Erythroblast (primary cell): ENCODE results near the gene SLC4A9.
A peak's percentile ranks its signal among the peaks of the same experiment; 100 is the strongest.

Experiments
- DNase-seq, 2 experiments: peaks; one replicate each; lab custom pipeline; 2025; lab: John Stamatoyannopoulos, UW
- GATA1 ChIP-seq: IDR thresholded peaks from 2 replicates; pipeline ENCODE4 v1.6.1; 2011; ENCODE audit warnings: low read depth, mild to moderate bottlenecking, control low read depth, low read length, moderate library complexity
- POLR2A ChIP-seq: IDR thresholded peaks from 2 replicates; pipeline ENCODE4 v1.6.1; 2011; ENCODE audit warnings: mild to moderate bottlenecking, low read length

The SLC4A9 gene

DNA sequence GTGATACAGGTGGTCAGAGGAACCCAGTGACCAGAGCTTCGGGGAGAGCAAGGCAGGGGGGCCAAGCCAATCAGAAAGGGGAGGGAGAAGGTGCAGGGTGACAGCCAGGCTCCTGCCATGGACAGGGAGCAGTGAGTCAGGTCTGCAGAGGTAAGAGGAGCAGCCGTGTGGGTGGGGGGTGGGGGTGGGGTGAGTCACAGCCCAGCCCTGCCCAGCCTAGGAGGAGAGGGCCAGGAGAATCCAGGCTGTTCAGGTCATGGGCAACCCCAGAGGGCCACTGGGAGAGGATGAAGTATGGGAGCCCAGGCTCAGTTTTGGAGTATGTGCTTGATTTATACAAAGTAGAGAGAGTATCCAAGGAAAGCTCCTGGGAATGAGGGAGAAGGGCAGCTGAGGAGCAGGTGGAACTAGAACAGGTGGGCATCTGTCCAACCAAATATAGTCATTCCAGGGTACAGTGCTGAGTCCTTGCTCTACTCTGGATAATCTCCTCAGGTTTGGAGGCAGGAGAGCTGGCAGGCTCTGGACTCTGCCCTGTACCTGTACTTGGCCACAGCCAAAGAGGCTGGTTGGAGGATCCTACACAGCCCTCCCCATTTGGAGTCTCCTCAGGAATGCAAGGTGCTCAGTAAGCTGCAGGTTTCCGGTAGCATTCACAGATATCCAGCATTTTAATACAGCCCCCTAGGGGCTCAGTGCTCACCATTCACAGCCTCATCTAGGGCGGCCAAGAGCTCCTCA is 15.1 kb upstream of the SLC4A9 start:
- no peak for DNase-seq
- TF ChIP-seq POLR2A (no peak), GATA1 (no peak)

DNA sequence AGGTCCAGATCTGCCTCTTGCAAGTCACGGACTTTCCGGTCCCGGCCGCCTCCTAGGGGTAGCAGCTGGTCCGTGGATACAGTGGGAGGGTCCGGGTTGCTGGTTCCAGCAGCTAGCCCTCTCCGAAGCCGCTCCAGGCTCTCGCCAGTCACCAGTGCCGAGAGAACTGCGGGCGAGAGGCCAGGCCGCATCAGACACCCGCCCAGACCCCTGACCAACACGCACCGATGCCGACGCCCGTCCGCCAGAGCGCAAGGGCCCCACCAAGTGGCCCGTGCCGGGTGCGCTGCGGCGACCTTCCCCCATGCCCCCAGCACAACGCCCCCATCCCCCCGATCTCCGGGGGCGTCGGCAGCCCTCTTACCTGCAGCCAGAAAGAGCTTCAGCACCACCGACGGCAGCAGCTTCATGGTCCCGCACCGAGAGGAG is 14.1 kb upstream of the SLC4A9 start:
- peak in 1 of 2 experiments; percentile 47 for DNase-seq
- TF ChIP-seq POLR2A (no peak), GATA1 (no peak)

- DNase-seq = peak; percentile 76 to 78
- no peak for TF ChIP-seq POLR2A
- TF ChIP-seq GATA1 = no peak
Measured at GRCh38 chr5:140346348-140347221, 13.4 kb upstream of the SLC4A9 start, which contains the start of gene HBEGF. HBEGF (minus strand) TSS chr5:140346603; CDS start chr5:140346328, 275 bp downstream.

- TF ChIP-seq POLR2A (no peak), GATA1 (no peak)
- no peak for DNase-seq
Measured at GRCh38 chr5:140347360-140347759, 12.6 kb upstream of the SLC4A9 start.

DNA sequence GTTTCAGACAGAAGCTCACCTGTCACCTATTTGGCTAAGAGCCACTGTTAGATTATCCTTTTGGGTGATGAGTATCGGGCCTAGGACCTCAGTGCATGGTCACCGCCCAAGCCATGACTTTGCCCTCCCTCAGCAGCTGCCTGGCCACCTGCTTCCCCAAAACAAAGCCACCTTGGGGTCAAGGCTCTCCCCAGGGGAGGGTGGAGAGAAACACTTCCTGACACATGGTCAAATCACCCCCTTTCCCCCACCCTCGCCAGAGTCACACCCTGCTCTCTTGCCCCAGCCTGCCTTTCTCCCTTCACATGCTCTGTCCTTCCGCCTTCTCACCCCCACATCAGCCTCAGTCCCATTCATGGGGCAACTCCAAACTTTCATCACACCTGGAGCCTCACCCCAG is 11.9 kb upstream of the SLC4A9 start:
- no peak for DNase-seq
- TF ChIP-seq POLR2A = no peak
- TF ChIP-seq GATA1 = no peak

GRCh38 chr5:140349244-140349643 is 10.8 kb upstream of the SLC4A9 start:
- no peak for TF ChIP-seq POLR2A
- DNase-seq = no peak

DNA sequence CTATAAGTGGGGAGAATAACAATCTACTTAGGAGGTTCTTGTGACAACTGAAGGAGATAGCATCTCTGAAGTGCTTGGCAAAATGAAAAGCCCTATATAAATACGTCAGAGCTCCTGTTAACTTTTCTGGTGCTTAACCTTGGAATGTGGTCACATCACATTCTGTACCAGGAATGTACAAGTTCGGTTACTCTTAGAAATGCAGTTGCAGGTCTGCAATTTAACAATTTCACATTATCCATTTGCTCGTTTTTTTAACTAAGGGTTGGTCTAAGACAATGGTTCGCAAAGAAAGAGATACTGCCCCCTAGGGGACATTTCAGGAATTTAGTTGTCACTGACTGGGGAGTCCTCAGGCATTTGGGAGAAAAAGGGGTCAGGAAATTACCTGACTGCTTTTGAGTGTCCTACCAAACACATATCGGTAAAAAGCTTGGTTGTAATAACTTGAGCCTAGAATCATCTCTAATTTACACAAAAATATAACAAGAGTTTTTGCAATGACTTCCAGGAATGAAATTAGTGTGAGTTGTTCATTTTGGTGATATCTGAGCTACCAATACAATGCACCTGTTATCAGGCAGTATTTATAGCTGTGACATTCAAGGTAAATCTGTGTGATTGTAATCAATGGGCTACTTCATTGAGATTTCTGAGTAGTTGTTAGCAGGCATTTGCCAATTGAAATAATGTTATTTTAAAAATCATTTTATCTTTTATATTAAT is 8.2 kb upstream of the SLC4A9 start:
- DNase-seq = peak; percentile 71 to 83
- no peak for TF ChIP-seq GATA1
- no peak for TF ChIP-seq POLR2A

- no peak for DNase-seq
- no peak for TF ChIP-seq GATA1
Measured at GRCh38 chr5:140355546-140355945, 4.4 kb upstream of the SLC4A9 start.

GRCh38 chr5:140356853-140357725 is 2.9 kb upstream of the SLC4A9 start:
- TF ChIP-seq GATA1 (no peak), POLR2A (no peak)

GRCh38 chr5:140357726-140358093 is 2.3 kb upstream of the SLC4A9 start:
- DNase-seq = peak; percentile 77 to 83
- TF ChIP-seq POLR2A = no peak

More at GRCh38 chr5:140356853-140357725, 2.9 kb upstream of the SLC4A9 start:
- no peak for DNase-seq

DNA sequence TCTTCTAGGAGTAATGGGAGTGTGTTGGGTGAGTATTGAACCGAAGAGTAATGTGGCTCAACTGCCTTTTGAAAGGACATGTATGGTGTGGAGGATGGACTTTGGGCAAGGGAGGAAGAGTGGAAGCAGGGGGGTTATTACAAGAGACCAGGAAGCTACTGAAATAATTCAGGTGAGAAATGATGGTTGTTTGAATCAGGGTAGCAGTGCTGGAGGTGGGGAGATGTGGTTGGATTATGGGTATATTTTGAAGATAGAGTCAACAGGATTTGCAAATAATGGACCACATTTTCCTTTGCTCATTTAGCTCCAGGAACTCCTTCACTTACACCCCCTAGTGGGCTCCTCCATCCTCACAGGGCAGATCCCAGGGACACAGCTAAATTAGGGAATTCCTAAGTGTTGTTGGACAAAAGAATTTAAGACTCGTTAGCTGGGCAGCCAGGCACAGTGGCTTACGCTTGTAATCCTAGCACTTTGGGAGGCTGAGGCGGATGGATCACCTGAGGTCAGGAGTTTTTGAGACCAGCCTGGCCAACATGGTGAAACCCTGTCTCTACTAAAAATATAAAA is 1.2 kb upstream of the SLC4A9 start:
- no peak for DNase-seq
- no peak for TF ChIP-seq POLR2A
- no peak for TF ChIP-seq GATA1

DNA sequence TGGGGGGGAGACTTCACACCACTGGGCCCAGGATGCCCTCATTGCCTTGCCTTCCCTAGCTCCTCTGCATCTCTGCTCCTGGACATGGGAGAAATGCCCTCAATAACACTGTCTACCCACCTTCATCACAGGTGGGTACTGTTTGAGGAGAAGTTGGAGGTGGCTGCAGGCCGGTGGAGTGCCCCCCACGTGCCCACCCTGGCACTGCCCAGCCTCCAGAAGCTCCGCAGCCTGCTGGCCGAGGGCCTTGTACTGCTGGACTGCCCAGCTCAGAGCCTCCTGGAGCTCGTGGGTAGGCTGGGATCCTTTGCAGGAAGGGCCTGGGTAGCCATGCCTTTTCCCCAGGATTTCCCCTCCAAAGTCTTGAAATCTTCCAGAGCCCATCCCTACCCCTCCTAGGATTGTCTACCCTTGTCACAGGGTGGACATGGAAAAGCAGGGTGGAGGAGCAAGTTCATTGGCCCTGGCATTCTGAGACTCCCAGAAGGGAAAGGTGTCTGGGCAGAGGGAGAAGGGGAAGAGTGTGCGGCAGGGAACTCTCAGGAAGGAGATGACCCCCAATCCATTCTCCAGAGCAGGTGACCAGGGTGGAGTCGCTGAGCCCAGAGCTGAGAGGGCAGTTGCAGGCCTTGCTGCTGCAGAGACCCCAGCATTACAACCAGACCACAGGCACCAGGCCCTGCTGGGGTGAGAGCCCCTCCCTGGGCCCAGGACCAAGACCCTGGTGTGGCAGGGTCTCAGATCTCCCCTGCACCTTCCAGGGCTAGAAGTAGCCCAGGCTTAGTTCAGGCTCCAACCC is 886 bp downstream of the SLC4A9 start:
- TF ChIP-seq POLR2A = no peak
- TF ChIP-seq GATA1 = no peak
- DNase-seq = no peak
